PFSK-1 (cell line): ENCODE data around the gene GAPDHS.

ENCODE experiments used
- FOXP2 ChIP-seq: optimal IDR thresholded peaks from 2 replicates; pipeline ENCODE3; 2011; ENCODE audit warnings: borderline replicate concordance, control low read depth, inconsistent platforms; ENCODE audit not compliant: insufficient read depth; ENCODE audit errors: extremely low read length, extremely low read depth
- POLR2AphosphoS5 ChIP-seq: IDR thresholded peaks from 2 replicates; pipeline ENCODE4 v1.6.1; 2012; ENCODE audit warnings: low read depth, mild to moderate bottlenecking, control low read depth, low read length, moderate library complexity
- SIN3A ChIP-seq: IDR thresholded peaks from 2 replicates; pipeline ENCODE4 v1.6.1; 2012; ENCODE audit warnings: mild to moderate bottlenecking, low read length, moderate library complexity, borderline replicate concordance; ENCODE audit not compliant: insufficient read depth
- TAF1 ChIP-seq: IDR thresholded peaks from 2 replicates; pipeline ENCODE4 v1.6.1; 2012; ENCODE audit warnings: low read length, control low read depth, borderline replicate concordance; ENCODE audit not compliant: insufficient read depth
- TF ChIP-seq, protein P1 (sequence below), 2 experiments: IDR thresholded peaks; 2 replicates each; pipeline versions ENCODE4 v1.6.1 to v1.8.0; 2011 to 2012; ENCODE audit warnings: low read depth in 2 of 2, low read length in 2 of 2, control low read depth in 1 of 2, inconsistent platforms in 1 of 2, mild to moderate bottlenecking in 1 of 2, moderate library complexity in 1 of 2; ENCODE audit not compliant: insufficient read depth in 1 of 2

GAPDHS gene

GRCh38 chr19:35562776-35563175, 29.5 kb downstream of the GAPDHS start:
- TF ChIP-seq SIN3A, result no peak
- TF ChIP-seq POLR2AphosphoS5, result no peak
- TF ChIP-seq, protein P1, sequence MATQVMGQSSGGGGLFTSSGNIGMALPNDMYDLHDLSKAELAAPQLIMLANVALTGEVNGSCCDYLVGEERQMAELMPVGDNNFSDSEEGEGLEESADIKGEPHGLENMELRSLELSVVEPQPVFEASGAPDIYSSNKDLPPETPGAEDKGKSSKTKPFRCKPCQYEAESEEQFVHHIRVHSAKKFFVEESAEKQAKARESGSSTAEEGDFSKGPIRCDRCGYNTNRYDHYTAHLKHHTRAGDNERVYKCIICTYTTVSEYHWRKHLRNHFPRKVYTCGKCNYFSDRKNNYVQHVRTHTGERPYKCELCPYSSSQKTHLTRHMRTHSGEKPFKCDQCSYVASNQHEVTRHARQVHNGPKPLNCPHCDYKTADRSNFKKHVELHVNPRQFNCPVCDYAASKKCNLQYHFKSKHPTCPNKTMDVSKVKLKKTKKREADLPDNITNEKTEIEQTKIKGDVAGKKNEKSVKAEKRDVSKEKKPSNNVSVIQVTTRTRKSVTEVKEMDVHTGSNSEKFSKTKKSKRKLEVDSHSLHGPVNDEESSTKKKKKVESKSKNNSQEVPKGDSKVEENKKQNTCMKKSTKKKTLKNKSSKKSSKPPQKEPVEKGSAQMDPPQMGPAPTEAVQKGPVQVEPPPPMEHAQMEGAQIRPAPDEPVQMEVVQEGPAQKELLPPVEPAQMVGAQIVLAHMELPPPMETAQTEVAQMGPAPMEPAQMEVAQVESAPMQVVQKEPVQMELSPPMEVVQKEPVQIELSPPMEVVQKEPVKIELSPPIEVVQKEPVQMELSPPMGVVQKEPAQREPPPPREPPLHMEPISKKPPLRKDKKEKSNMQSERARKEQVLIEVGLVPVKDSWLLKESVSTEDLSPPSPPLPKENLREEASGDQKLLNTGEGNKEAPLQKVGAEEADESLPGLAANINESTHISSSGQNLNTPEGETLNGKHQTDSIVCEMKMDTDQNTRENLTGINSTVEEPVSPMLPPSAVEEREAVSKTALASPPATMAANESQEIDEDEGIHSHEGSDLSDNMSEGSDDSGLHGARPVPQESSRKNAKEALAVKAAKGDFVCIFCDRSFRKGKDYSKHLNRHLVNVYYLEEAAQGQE (IDR thresholded peaks at IDR 0.05; ENCODE audit: insufficient read depth in 1 of 2, low read depth in 2 of 2, low read length in 2 of 2), result no peak
- no peak for TF ChIP-seq TAF1
- TF ChIP-seq FOXP2, result no peak

GRCh38 chr19:35563207-35563829, 30.1 kb downstream of the GAPDHS start, which contains the start of gene ATP4A:
TSS of gene ATP4A (minus strand) at chr19:35563658. CDS start at chr19:35563629, 29 bp downstream.
- TF ChIP-seq SIN3A, result no peak
- TF ChIP-seq, protein P1 (IDR thresholded peaks at IDR 0.05; ENCODE audit: insufficient read depth in 1 of 2, low read depth in 2 of 2, low read length in 2 of 2), result no peak
- TF ChIP-seq FOXP2, result no peak
- TF ChIP-seq TAF1, result no peak
- no peak for TF ChIP-seq POLR2AphosphoS5

DNA sequence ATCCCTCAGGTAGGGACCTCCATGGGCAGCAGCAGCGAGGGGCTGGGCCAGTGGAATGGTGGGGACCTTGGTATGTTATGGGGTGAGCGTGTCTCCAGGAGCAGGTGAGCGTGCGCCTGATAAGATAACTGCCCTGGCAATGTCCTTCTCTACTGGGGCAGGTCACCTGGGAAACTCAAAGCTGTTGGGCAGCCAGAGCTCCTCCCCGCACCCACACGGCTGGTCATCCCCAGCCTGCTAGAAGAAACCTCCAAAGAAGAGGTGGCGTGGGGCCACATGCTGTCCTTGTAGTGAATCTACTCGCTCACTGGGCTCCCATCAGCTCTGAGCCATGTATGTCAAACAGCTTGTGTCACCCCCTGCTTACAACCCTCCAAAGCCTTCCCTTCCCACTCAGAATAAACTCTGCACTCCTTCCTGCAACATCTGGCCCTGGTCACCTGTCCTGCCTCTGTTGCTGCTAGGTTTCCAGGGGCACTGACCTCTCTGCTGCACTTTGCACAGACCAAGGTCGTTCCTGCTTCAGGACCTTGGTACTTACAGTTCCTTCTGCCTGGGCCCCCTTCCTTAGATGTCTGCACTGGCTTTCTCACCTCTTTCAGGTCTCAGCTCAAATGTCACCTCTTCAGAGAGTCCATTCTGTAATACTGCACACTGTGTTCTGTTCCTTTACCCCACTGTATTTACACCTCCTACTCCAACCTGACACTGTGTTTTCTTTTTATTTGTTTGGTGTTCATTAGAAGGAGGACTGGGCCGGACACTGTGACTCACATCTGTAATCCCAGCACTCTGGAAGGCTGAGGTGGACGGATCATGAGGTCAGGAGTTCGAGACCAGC, 32.0 kb downstream of the GAPDHS start:
- TF ChIP-seq POLR2AphosphoS5, result no peak

DNA sequence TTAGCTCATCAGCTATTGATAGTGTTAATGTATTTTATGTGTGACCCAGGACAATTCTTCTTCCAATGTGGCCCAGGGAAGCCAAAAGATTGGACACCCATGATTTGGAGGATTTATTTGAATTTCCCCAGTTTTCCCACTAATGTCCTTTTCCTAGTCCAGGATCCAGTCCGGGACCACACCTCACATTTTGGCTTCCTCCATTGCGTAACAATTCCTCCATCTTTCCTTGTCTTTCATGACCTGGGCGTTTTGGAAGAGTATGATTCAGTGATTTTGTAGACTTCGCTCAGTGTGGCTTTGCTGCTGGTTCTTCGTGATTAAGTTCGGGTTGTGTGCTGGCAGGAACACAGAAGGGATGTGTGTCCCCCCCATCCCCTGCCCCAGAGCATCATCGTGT, 33.5 kb downstream of the GAPDHS start:
- TF ChIP-seq TAF1 (no peak), POLR2AphosphoS5 (no peak), FOXP2 (no peak)
- TF ChIP-seq, protein P1 (IDR thresholded peaks at IDR 0.05; ENCODE audit: insufficient read depth in 1 of 2, low read depth in 2 of 2, low read length in 2 of 2), result no peak

DNA sequence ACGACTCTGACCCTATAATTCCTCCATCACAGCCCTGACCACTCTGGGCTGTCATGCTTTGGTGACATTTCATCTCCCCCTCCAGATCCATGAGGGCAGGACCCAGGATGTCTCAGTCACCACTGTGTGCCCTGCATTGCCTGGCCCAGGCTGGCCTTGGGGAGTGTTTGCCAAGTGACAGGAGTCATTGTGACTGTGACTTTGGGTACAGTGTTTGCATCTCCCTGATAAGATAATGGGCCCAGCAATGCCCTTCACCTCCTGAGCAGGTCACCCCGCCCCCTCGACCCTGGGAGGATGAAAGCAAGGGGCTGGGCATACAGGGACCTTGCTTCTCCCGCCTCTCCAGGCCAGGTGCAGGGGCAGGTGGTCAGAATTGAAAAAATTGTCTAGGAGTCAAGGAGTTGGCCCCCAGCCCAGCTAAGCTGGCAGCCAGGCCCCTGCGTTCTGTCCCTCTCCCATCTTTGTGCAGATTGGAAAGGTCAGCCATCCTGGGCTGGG, 36.1 kb downstream of the GAPDHS start:
- TF ChIP-seq FOXP2, result no peak
- TF ChIP-seq POLR2AphosphoS5, result no peak
- TF ChIP-seq, protein P1 (IDR thresholded peaks at IDR 0.05; ENCODE audit: insufficient read depth in 1 of 2, low read depth in 2 of 2, low read length in 2 of 2), result no peak
- no peak for TF ChIP-seq TAF1
- no peak for TF ChIP-seq SIN3A
